ENCODE data around the gene FEM1C.

Gene FEM1C

GRCh38 chr5:115472271-115473025 lies 72.1 kb downstream of the FEM1C start:
- DNase-seq = no peak

- no peak for DNase-seq
These were observed 73.1 kb downstream of the FEM1C start for GRCh38 chr5:115471345-115472063.

GRCh38 chr5:115470921-115471320 lies 73.7 kb downstream of the FEM1C start:
- DNase-seq = no peak

Data from eye (tissue), 1 donor.